GM19463 (cell line): ENCODE data around the gene ANKRD63.

ENCODE experiments used
- ATAC-seq: cut with Tn5 transposase; IDR thresholded peaks from one replicate; pipeline ENCODE4 v1.9.1; 2021; ENCODE audit warnings: mild to moderate bottlenecking, moderate library complexity; ENCODE audit not compliant: unreplicated experiment

The ANKRD63 gene

GRCh38 chr15:40313531-40314398, 30.9 kb upstream of the ANKRD63 start:
- ATAC-seq, result no peak

GRCh38 chr15:40312370-40313158, 29.7 kb upstream of the ANKRD63 start:
- ATAC-seq, result no peak

GRCh38 chr15:40310993-40311392, 28.1 kb upstream of the ANKRD63 start:
- ATAC-seq, result no peak

GRCh38 chr15:40310001-40310959, 27.4 kb upstream of the ANKRD63 start:
- no peak for ATAC-seq

GRCh38 chr15:40309344-40309862, 26.5 kb upstream of the ANKRD63 start:
- no peak for ATAC-seq

GRCh38 chr15:40307421-40308211, 24.8 kb upstream of the ANKRD63 start, which contains the start of gene PLCB2:
PLCB2 (minus strand) TSS chr15:40307935; CDS start chr15:40307672, 263 bp downstream.
- ATAC-seq, result peak; percentile 51

GRCh38 chr15:40306908-40307307, 24.0 kb upstream of the ANKRD63 start:
- no peak for ATAC-seq

GRCh38 chr15:40306371-40306770, 23.5 kb upstream of the ANKRD63 start:
- no peak for ATAC-seq

GRCh38 chr15:40305281-40305680, 22.4 kb upstream of the ANKRD63 start:
- no peak for ATAC-seq

GRCh38 chr15:40303576-40303975, 20.7 kb upstream of the ANKRD63 start:
- ATAC-seq, result no peak

- ATAC-seq, result no peak
Observed at GRCh38 chr15:40302981-40303380, 20.1 kb upstream of the ANKRD63 start.

- no peak for ATAC-seq
Observed at GRCh38 chr15:40302288-40302886, 19.5 kb upstream of the ANKRD63 start.

- no peak for ATAC-seq
Observed at GRCh38 chr15:40301467-40302179, 18.8 kb upstream of the ANKRD63 start.

GRCh38 chr15:40300771-40301170, 17.9 kb upstream of the ANKRD63 start:
- ATAC-seq, result no peak

GRCh38 chr15:40300367-40300766, 17.5 kb upstream of the ANKRD63 start:
- ATAC-seq, result no peak

- ATAC-seq, result no peak
Observed at GRCh38 chr15:40298216-40298935, 15.5 kb upstream of the ANKRD63 start.

- no peak for ATAC-seq
Observed at GRCh38 chr15:40297356-40297755, 14.5 kb upstream of the ANKRD63 start.
